Vagina (tissue), 2 donors: ENCODE data around the gene SULT2B1.

ENCODE experiments used
- POLR2A ChIP-seq, 2 donors: fragments of 450-650 bp; IDR thresholded peaks; one replicate each; pipeline ENCODE4 v1.6.1; 2017; ENCODE audit warnings: antibody characterized with exemption in 2 of 2, mild to moderate bottlenecking in 2 of 2, moderate library complexity in 2 of 2
- POLR2AphosphoS5 ChIP-seq, 2 donors: sonication (generic); formaldehyde crosslinking; IDR thresholded peaks; one replicate each; pipeline ENCODE4 v1.9.0; 2017; ENCODE audit warnings: antibody characterized with exemption in 2 of 2, mild to moderate bottlenecking in 2 of 2, low read depth in 1 of 2; ENCODE audit not compliant: insufficient read depth in 1 of 2
- TF ChIP-seq, protein P1 (sequence below), 3 experiments: fragments of 450-650 bp in 2 of 3; fragments of 200-600 bp in 1 of 3; sonication (generic) in 1 of 3; IDR thresholded peaks; one replicate each; pipeline ENCODE4 v1.5.1; 2017 to 2019; ENCODE audit warnings: antibody characterized with exemption in 3 of 3, mild to moderate bottlenecking in 2 of 3, moderate library complexity in 2 of 3

DNA sequence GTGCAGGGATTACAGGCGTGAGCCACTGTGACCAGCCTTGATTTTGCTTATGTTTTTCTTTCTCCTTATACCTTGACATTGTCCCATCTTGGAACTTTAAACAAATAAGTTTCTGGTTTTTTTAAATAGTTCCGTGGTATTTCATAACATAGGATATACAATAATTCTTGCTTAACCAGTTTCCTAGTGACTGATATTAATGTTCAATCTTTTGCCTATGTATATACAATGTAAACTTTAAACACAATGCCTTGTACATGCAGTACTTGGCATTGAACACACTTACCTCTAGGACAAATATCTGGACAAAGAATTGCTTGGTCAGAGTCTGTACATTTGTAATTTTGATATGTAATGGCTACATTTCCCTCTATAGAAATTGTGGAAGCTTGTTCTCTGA, 30.2 kb downstream of the SULT2B1 start:
- TF ChIP-seq, protein P1, sequence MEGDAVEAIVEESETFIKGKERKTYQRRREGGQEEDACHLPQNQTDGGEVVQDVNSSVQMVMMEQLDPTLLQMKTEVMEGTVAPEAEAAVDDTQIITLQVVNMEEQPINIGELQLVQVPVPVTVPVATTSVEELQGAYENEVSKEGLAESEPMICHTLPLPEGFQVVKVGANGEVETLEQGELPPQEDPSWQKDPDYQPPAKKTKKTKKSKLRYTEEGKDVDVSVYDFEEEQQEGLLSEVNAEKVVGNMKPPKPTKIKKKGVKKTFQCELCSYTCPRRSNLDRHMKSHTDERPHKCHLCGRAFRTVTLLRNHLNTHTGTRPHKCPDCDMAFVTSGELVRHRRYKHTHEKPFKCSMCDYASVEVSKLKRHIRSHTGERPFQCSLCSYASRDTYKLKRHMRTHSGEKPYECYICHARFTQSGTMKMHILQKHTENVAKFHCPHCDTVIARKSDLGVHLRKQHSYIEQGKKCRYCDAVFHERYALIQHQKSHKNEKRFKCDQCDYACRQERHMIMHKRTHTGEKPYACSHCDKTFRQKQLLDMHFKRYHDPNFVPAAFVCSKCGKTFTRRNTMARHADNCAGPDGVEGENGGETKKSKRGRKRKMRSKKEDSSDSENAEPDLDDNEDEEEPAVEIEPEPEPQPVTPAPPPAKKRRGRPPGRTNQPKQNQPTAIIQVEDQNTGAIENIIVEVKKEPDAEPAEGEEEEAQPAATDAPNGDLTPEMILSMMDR (IDR thresholded peaks at IDR 0.05) = no peak
- TF ChIP-seq POLR2AphosphoS5 (IDR thresholded peaks at IDR 0.05; ENCODE audit: insufficient read depth in 1 of 2, low read depth in 1 of 2) = no peak
- TF ChIP-seq POLR2A (IDR thresholded peaks at IDR 0.05) = no peak
